Upper lobe of right lung (tissue), 1 donor: Measurements from ENCODE around the gene PLA2G4A. TPM values are rescaled to one million over a fixed set of nuclear protein-coding genes. Genes with fewer than 3 reads are reported as not detected.

Source experiments
- ATAC-seq: fragments of 200-7000 bp; cut with Tn5 transposase; one replicate; pipeline ENCODE4 v1.9.1; 2020; ENCODE audit warnings: mild to moderate bottlenecking, moderate library complexity
- DNase-seq: peaks from one replicate; pipeline ENCODE4 v3.0.0-alpha.2; 2020
- H3K27ac ChIP-seq: fragments of 200-600 bp; one replicate; pipeline ENCODE4 v1.8.0; 2022
- H3K27me3 ChIP-seq: fragments of 200-600 bp; one replicate; pipeline ENCODE4 v1.8.0; 2022; ENCODE audit warnings: mild to moderate bottlenecking
- H3K36me3 ChIP-seq: fragments of 200-600 bp; one replicate; pipeline ENCODE4 v1.8.0; 2022
- H3K4me1 ChIP-seq: fragments of 200-600 bp; one replicate; pipeline ENCODE4 v1.8.0; 2022
- H3K4me3 ChIP-seq: fragments of 200-600 bp; one replicate; pipeline ENCODE4 v1.8.0; 2022; ENCODE audit warnings: mild to moderate bottlenecking
- H3K9me3 ChIP-seq: fragments of 200-600 bp; one replicate; pipeline ENCODE4 v1.8.0; 2022
- CTCF ChIP-seq: fragments of 200-600 bp; IDR thresholded peaks from one replicate; pipeline ENCODE4 v1.8.0; 2022; ENCODE audit warnings: antibody characterized with exemption
- intact Hi-C: fragments of 100-400 bp; cut with DNase I; formaldehyde crosslinking; loops from one replicate; pipeline ENCODE4 v1.11.0; 2022
- total RNA-seq: library from RNA; stranded (reverse); fragmentation: NEBNext Ultra II Directional; extraction: Animal tissue kit (Norgen Biotek cat#: 25700); gene quantifications from one replicate; pipeline ENCODE4 v1.2.1, GENCODE V29; 2021
- donor health status: DM: no; HTN: yes; CAD: no; lungs with severe emphysema.

The PLA2G4A gene
- total RNA-seq, 1 donor from 2014 or later: 10.7 TPM

DNA sequence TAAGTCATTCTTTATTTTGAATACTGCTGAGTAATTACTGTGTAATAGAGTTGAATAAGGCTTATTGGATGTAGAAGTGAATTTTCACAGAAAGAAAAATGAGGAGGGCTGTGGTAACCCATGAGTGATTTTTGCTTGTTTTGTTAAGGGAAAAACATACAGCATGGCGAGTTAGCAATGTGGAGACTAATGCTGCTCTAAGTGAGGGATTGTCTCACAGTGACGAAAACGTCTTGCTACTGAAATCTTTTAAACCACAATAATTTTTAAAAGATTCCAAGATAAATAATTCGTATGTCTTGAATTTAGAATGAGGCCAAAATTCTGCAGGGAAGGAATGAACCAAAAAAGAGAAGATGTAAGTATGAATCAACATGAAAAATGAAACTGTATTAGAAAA, 16.2 kb upstream of the PLA2G4A start:
- no peaks in the 10 kb centered on the region for H3K36me3 ChIP-seq
- DNase-seq: no peak
- TF ChIP-seq CTCF: no peak
- H3K27ac ChIP-seq: no peak overlapping the region
- no peaks in the 10 kb centered on the region for H3K27me3 ChIP-seq
- ATAC-seq: no peak
- no peaks in the 10 kb centered on the region for H3K9me3 ChIP-seq
- no peak overlapping the region for H3K4me3 ChIP-seq
- H3K4me1 ChIP-seq: no peaks in the 10 kb centered on the region
- intact Hi-C loops: no loop called here

- no peaks in the 10 kb centered on the region for H3K9me3 ChIP-seq
- no peaks in the 10 kb centered on the region for H3K36me3 ChIP-seq
- no peak for TF ChIP-seq CTCF
- intact Hi-C loops: no loop called here
- no peaks in the 10 kb centered on the region for H3K4me1 ChIP-seq
- H3K27ac ChIP-seq: no peak overlapping the region
- no peak for DNase-seq
- no peaks in the 10 kb centered on the region for H3K27me3 ChIP-seq
- ATAC-seq: no peak
- H3K4me3 ChIP-seq: no peak overlapping the region
These were observed 15.3 kb upstream of the PLA2G4A start for GRCh38 chr1:186813420-186813819.

- Histone ChIP-seq H3K4me1 (no peaks in the 10 kb centered on the region), H3K27me3 (no peaks in the 10 kb centered on the region), H3K9me3 (no peaks in the 10 kb centered on the region), H3K4me3 (no peak overlapping the region), H3K36me3 (no peaks in the 10 kb centered on the region), H3K27ac (no peak overlapping the region)
- intact Hi-C loops: no loop called here
- ATAC-seq (no peak), DNase-seq (no peak)
- TF ChIP-seq CTCF: no peak
These were observed 9.6 kb upstream of the PLA2G4A start for GRCh38 chr1:186819126-186819525.

GRCh38 chr1:186819563-186819962, 9.2 kb upstream of the PLA2G4A start:
- Histone ChIP-seq H3K4me3 (no peak overlapping the region), H3K27ac (no peak overlapping the region), H3K36me3 (no peaks in the 10 kb centered on the region), H3K9me3 (no peaks in the 10 kb centered on the region), H3K27me3 (no peaks in the 10 kb centered on the region), H3K4me1 (no peaks in the 10 kb centered on the region)
- TF ChIP-seq CTCF: no peak
- DNase-seq (no peak), ATAC-seq (no peak)
- intact Hi-C loops: no loop called here

DNA sequence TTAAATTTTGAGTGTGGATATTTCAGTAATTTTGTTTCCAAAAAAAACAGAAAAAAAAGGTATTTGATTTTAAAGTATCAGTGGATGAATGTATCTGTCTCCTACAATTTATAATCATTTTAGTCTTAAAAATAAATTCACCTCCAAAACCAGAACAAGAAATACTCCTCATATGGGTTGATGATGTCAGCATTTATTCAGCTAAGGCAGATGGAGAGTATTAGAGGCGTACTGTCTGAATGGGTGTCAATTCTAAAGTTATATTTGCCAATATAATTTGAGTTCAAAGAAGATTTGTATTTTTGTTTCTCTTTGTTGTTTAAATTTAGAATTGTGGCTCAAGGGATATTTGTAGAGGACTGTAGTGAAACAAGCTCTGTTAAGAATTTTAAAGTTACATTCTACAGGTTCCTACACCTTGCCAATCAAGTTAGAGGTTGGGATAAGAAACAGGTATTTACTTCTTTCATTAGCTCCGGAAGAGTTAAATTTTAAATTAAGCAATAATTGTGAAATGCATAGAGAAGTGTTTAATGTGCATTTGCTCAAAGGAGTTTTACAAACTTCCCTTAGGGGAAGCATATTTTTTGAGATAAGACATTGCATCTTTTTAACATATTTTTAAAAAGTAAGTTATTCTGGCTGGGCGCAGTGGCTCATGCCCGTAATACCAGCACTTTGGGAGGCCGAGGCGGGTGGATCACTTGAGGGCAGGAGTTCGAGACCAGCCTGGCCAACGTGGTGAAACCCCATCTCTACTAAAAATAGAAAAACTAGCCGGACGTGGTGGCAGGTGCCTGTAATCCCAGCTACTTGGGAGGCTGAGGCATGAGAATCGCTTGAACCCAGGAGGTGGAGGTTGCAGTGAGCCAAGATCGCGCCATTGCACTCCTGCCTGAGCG, 1.2 kb downstream of the PLA2G4A start:
- Histone ChIP-seq H3K27ac (peak overlapping the region; percentile 86), H3K36me3 (no peaks in the 10 kb centered on the region), H3K4me3 (peak overlapping the region; percentile 81), H3K27me3 (no peaks in the 10 kb centered on the region), H3K4me1 (no peaks in the 10 kb centered on the region), H3K9me3 (no peaks in the 10 kb centered on the region)
- intact Hi-C loops: no loop called here
- ATAC-seq (no peak), DNase-seq (peak; percentile 57)
- TF ChIP-seq CTCF: no peak
